DMS153 treated with DMSO at 0.1 percent for 48 hours (cell line): ENCODE results near the gene CATSPERZ.
"Not testable (repeated sequence)": the region's sequence is repeated elsewhere in the genome, so short reads cannot be mapped to it uniquely, and the experiment has no call there.

ENCODE experiments used
- DNase-seq: peaks from one replicate; lab custom pipeline; 2025; ENCODE audit not compliant: unreplicated experiment; lab: John Stamatoyannopoulos, UW

CATSPERZ gene

GRCh38 chr11:64317961-64318765 lies 18.0 kb downstream of the CATSPERZ start, which contains the start of gene PRDX5:
TSS of gene PRDX5 (plus strand) at chr11:64318121. CDS start at chr11:64318216, 95 bp downstream.
- DNase-seq: peak; percentile 97

- no peak for DNase-seq
These were observed 18.9 kb downstream of the CATSPERZ start for GRCh38 chr11:64318766-64319761.

- no peak for DNase-seq
These were observed 20.4 kb downstream of the CATSPERZ start for GRCh38 chr11:64320556-64320955.

- no peak for DNase-seq
These were observed 20.9 kb downstream of the CATSPERZ start for GRCh38 chr11:64321026-64321425.

GRCh38 chr11:64321533-64321932 lies 21.4 kb downstream of the CATSPERZ start:
- DNase-seq: no peak

- no peak for DNase-seq
These were observed 22.7 kb downstream of the CATSPERZ start for GRCh38 chr11:64322925-64323260.

GRCh38 chr11:64323373-64323772 lies 23.2 kb downstream of the CATSPERZ start:
- DNase-seq: no peak

GRCh38 chr11:64323984-64324383 lies 23.8 kb downstream of the CATSPERZ start:
- not testable (repeated sequence) for DNase-seq

- no peak for DNase-seq
These were observed 24.7 kb downstream of the CATSPERZ start for GRCh38 chr11:64324692-64325469.

- DNase-seq: no peak
These were observed 27.2 kb downstream of the CATSPERZ start for GRCh38 chr11:64327375-64327774.

- DNase-seq: no peak
These were observed 27.8 kb downstream of the CATSPERZ start for GRCh38 chr11:64327993-64328392.

GRCh38 chr11:64330888-64331287 lies 30.7 kb downstream of the CATSPERZ start:
- DNase-seq: no peak

GRCh38 chr11:64331569-64332371 lies 31.6 kb downstream of the CATSPERZ start:
- peak; percentile 31 for DNase-seq

- no peak for DNase-seq
These were observed 33.4 kb downstream of the CATSPERZ start for GRCh38 chr11:64333556-64333955.

GRCh38 chr11:64334764-64335735 lies 34.9 kb downstream of the CATSPERZ start:
- DNase-seq: peak; percentile 41

GRCh38 chr11:64337538-64338249 lies 37.5 kb downstream of the CATSPERZ start:
- DNase-seq: no peak

- DNase-seq: no peak
These were observed 38.6 kb downstream of the CATSPERZ start for GRCh38 chr11:64338716-64339115.

GRCh38 chr11:64339286-64339685 lies 39.1 kb downstream of the CATSPERZ start:
- no peak for DNase-seq
